Transverse colon (tissue), 4 donors: Measurements from ENCODE around the gene SEMA4D. TPM values are rescaled to one million over a fixed set of nuclear protein-coding genes. Genes with fewer than 3 reads are reported as not detected.

Source experiments
- DNase-seq: peaks from one replicate; pipeline ENCODE4 v3.0.0-alpha.2; 2019
- H3K27ac ChIP-seq, 4 donors: fragments of 200-600 bp; sonication (generic); 2 replicates each; pipeline ENCODE4 v1.5.1; 2016 to 2018; ENCODE audit warnings: inconsistent platforms in 4 of 4
- H3K27me3 ChIP-seq: fragments of 200-600 bp; sonication (generic); 2 replicates; pipeline ENCODE4 v1.5.1; 2017; ENCODE audit warnings: inconsistent platforms
- H3K36me3 ChIP-seq, 4 donors: fragments of 200-600 bp; sonication (generic); 2 replicates each; pipeline ENCODE4 v1.5.1; 2017 to 2019; ENCODE audit warnings: inconsistent platforms in 4 of 4
- H3K4me1 ChIP-seq, 4 donors: fragments of 200-600 bp; sonication (generic); 2 replicates each; pipeline ENCODE4 v1.5.1; 2017 to 2020; ENCODE audit warnings: inconsistent platforms in 4 of 4
- H3K4me3 ChIP-seq, 4 donors: fragments of 200-600 bp; sonication (generic); 1 replicate in 1 of 4; 2 replicates in 3 of 4; pipeline versions ENCODE4 v1.5.1 to v1.6.1; 2017 to 2019; ENCODE audit warnings: inconsistent platforms in 4 of 4
- H3K9me3 ChIP-seq, 2 donors: fragments of 200-600 bp; sonication (generic); 2 replicates each; pipeline ENCODE4 v1.5.1; 2017 to 2019; ENCODE audit warnings: inconsistent platforms in 2 of 2
- CTCF ChIP-seq, 5 experiments: fragments of 200-600 bp in 3 of 5; fragments of 450-650 bp in 2 of 5; sonication (generic) in 3 of 5; IDR thresholded peaks; 1 replicate in 2 of 5; 2 replicates in 3 of 5; pipeline ENCODE4 v1.5.1; 2016 to 2017; ENCODE audit warnings: antibody characterized with exemption in 5 of 5, inconsistent platforms in 3 of 5, mild to moderate bottlenecking in 2 of 5, moderate library complexity in 1 of 5
- EP300 ChIP-seq: sonication (generic); formaldehyde crosslinking; IDR thresholded peaks from one replicate; pipeline ENCODE4 v1.6.1; 2017; ENCODE audit warnings: antibody characterized with exemption, low read depth
- POLR2A ChIP-seq: fragments of 450-650 bp; IDR thresholded peaks from one replicate; pipeline ENCODE4 v1.6.1; 2016; ENCODE audit warnings: antibody characterized with exemption, mild to moderate bottlenecking, moderate library complexity
- POLR2AphosphoS5 ChIP-seq, 3 donors: sonication (generic); formaldehyde crosslinking; IDR thresholded peaks; one replicate each; pipeline ENCODE4 v1.6.1; 2016; ENCODE audit warnings: antibody characterized with exemption in 3 of 3
- WGBS, 2 donors: methylation state at CpG; one replicate each; pipeline ENCODE4 v1.1.5; 2018; ENCODE audit warnings: low coverage in 1 of 2; 5-methylcytosine and 5-hydroxymethylcytosine counted together
- in situ Hi-C, 4 donors: fragments of 200-750 bp; cut with MboI; loops; one replicate each; pipeline versions ENCODE4 v1.15.0 to v1.15.1; 2017; ENCODE audit warnings: low sequenced_read_pairs in 3 of 4, low pct_ligation_motif_present in 1 of 4, low pct_unique_long_range_greater_than_20kb in 1 of 4
- intact Hi-C: fragments of 100-400 bp; cut with DNase I; formaldehyde crosslinking; loops from one replicate; pipeline ENCODE4 v1.15.1; 2023; ENCODE audit warnings: low total_unique reads
- total RNA-seq, 4 donors: library from RNA; depleted of rRNA; stranded (reverse); fragments of >200 nt; gene quantifications; one replicate each; pipeline ENCODE4 v1.1.0, GENCODE V29; 2016

The SEMA4D gene
- total RNA-seq, 4 donors from 2014 or later = 8.7 to 29.1 (median 14.5) TPM

- DNase-seq = no peak
- TF ChIP-seq CTCF (IDR thresholded peaks at IDR 0.05) (no peak), EP300 (no peak), POLR2A (no peak)
- Histone ChIP-seq H3K27ac (no peak overlapping the region), H3K36me3 (no peaks in the 10 kb centered on the region), H3K27me3 (no peaks in the 10 kb centered on the region), H3K4me1 (peaks cover 0 to 4% (median 0%) of the 10 kb centered on the region in 4 donors), H3K4me3 (no peak overlapping the region), H3K9me3 (no peaks in the 10 kb centered on the region)
- 65 to 82% methylated on average over 4 to 6 of the region's 6 CpGs for WGBS, 2 donors
- in situ Hi-C loops (no loop called here), intact Hi-C loops (no loop called here)
Measured at GRCh38 chr9:89514956-89515355, 17.0 kb upstream of the SEMA4D start.

GRCh38 chr9:89514337-89514736, 16.4 kb upstream of the SEMA4D start:
- Histone ChIP-seq H3K4me3 (no peak overlapping the region), H3K27me3 (no peaks in the 10 kb centered on the region), H3K4me1 (peaks cover 0 to 4% (median 0%) of the 10 kb centered on the region in 4 donors), H3K36me3 (no peaks in the 10 kb centered on the region), H3K27ac (no peak overlapping the region), H3K9me3 (no peaks in the 10 kb centered on the region)
- TF ChIP-seq POLR2A = no peak
- no peak for TF ChIP-seq POLR2AphosphoS5 (IDR thresholded peaks at IDR 0.05)
- TF ChIP-seq CTCF (IDR thresholded peaks at IDR 0.05) = no peak
- TF ChIP-seq EP300 = no peak
- DNase-seq = no peak
- in situ Hi-C loops = no loop called here
- intact Hi-C loops = no loop called here
- 73 to 100% methylated on average over 1 to 5 of the region's 5 CpGs for WGBS, 2 donors

GRCh38 chr9:89513837-89514236, 15.9 kb upstream of the SEMA4D start:
- Histone ChIP-seq H3K4me1 (peaks cover 0 to under 1% (median 0%) of the 10 kb centered on the region in 4 donors), H3K9me3 (no peaks in the 10 kb centered on the region), H3K4me3 (no peak overlapping the region), H3K27me3 (no peaks in the 10 kb centered on the region), H3K36me3 (no peaks in the 10 kb centered on the region), H3K27ac (no peak overlapping the region)
- 91 to 100% methylated on average over 3 of the region's 3 CpGs for WGBS, 2 donors
- TF ChIP-seq POLR2AphosphoS5 (IDR thresholded peaks at IDR 0.05) (no peak), EP300 (no peak), CTCF (IDR thresholded peaks at IDR 0.05) (no peak), POLR2A (no peak)
- DNase-seq = no peak
- intact Hi-C loops (no loop called here), in situ Hi-C loops (no loop called here)

- intact Hi-C loops = no loop called here
- no peaks in the 10 kb centered on the region for H3K9me3 ChIP-seq
- no peak for TF ChIP-seq POLR2A
- TF ChIP-seq POLR2AphosphoS5 (IDR thresholded peaks at IDR 0.05) = no peak
- TF ChIP-seq CTCF (IDR thresholded peaks at IDR 0.05) = no peak
- no peak for TF ChIP-seq EP300
- in situ Hi-C loops = no loop called here
- no peaks in the 10 kb centered on the region for H3K27me3 ChIP-seq
- no peak overlapping the region for H3K27ac ChIP-seq
- 90 to 98% methylated on average over 2 to 5 of the region's 7 CpGs for WGBS, 2 donors
- no peak overlapping the region for H3K4me3 ChIP-seq
- DNase-seq = no peak
- H3K4me1 ChIP-seq = no peaks in the 10 kb centered on the region
- H3K36me3 ChIP-seq = no peaks in the 10 kb centered on the region
Measured at GRCh38 chr9:89512382-89512781, 14.5 kb upstream of the SEMA4D start.
